GM23338 (cell line): ENCODE results near the gene NDUFA6. TPM values are rescaled to one million over a fixed set of nuclear protein-coding genes. Genes with fewer than 3 reads are reported as not detected.

Source experiments
- ATAC-seq: fragments of 200-7000 bp; cut with Tn5 transposase; 3 replicates; pipeline ENCODE4 v1.9.1; 2020
- DNase-seq: peaks from one replicate; pipeline ENCODE4 v3.0.0-alpha.2; 2015; ENCODE audit warnings: low spot score
- H2AFZ ChIP-seq: fragments of 200-600 bp; sonication (generic); 2 replicates; pipeline ENCODE4 v1.8.0; 2016; ENCODE audit warnings: antibody characterized with exemption, mild to moderate bottlenecking, moderate library complexity
- H3F3A ChIP-seq: fragments of 200-600 bp; sonication (generic); replicated peaks from 2 replicates; pipeline ENCODE4 v1.8.0; 2017; ENCODE audit warnings: antibody characterized with exemption, mixed run types, low read depth
- H3K27ac ChIP-seq: fragments of 200-600 bp; sonication (generic); 2 replicates; pipeline ENCODE4 v1.6.1; 2016; ENCODE audit warnings: low read depth
- H3K27me3 ChIP-seq: fragments of 200-600 bp; sonication (generic); 2 replicates; pipeline ENCODE4 v1.8.0; 2016; ENCODE audit warnings: mild to moderate bottlenecking, mixed run types, moderate library complexity; ENCODE audit not compliant: insufficient read depth
- H3K36me3 ChIP-seq: fragments of 200-600 bp; sonication (generic); 2 replicates; pipeline ENCODE4 v1.8.0; 2016; ENCODE audit warnings: mild to moderate bottlenecking; ENCODE audit not compliant: insufficient read depth
- H3K4me1 ChIP-seq: fragments of 200-600 bp; sonication (generic); 2 replicates; pipeline ENCODE4 v1.8.0; 2016; ENCODE audit warnings: mild to moderate bottlenecking, moderate library complexity; ENCODE audit not compliant: insufficient read depth
- H3K4me2 ChIP-seq: fragments of 200-600 bp; sonication (generic); 2 replicates; pipeline ENCODE4 v1.7.1; 2017; ENCODE audit warnings: mixed run types
- H3K4me3 ChIP-seq: fragments of 200-600 bp; sonication (generic); 2 replicates; pipeline ENCODE4 v1.6.1; 2016; ENCODE audit warnings: mixed run types
- H3K79me2 ChIP-seq: fragments of 200-600 bp; sonication (generic); replicated peaks from 2 replicates; pipeline ENCODE4 v1.8.0; 2017; ENCODE audit warnings: mild to moderate bottlenecking; ENCODE audit not compliant: insufficient read depth
- H3K9me2 ChIP-seq: fragments of 200-600 bp; sonication (generic); 2 replicates; pipeline ENCODE4 v1.8.0; 2017; ENCODE audit not compliant: insufficient read depth
- H4K20me1 ChIP-seq: fragments of 200-600 bp; sonication (generic); replicated peaks from 2 replicates; pipeline ENCODE4 v1.8.0; 2017; ENCODE audit warnings: mild to moderate bottlenecking; ENCODE audit not compliant: insufficient read depth
- H3K27ac Mint-ChIP-seq: 2 replicates; pipeline ENCODE4 v1.8.0; 2020; ENCODE audit warnings: inconsistent platforms, mild to moderate bottlenecking, moderate library complexity, mixed read lengths
- H3K27me3 Mint-ChIP-seq: 3 replicates; pipeline ENCODE4 v1.8.0; 2022; ENCODE audit warnings: low read depth, mild to moderate bottlenecking, moderate library complexity, mixed read lengths, inconsistent platforms; ENCODE audit not compliant: insufficient read depth, poor library complexity
- H3K36me3 Mint-ChIP-seq: 3 replicates; pipeline ENCODE4 v1.8.0; 2021; ENCODE audit warnings: low read depth, mild to moderate bottlenecking, inconsistent platforms, moderate library complexity, mixed read lengths
- H3K4me1 Mint-ChIP-seq: 3 replicates; pipeline ENCODE4 v1.8.0; 2020; ENCODE audit warnings: mild to moderate bottlenecking, inconsistent platforms, mixed read lengths
- H3K4me3 Mint-ChIP-seq: 3 replicates; pipeline ENCODE4 v1.8.0; 2021; ENCODE audit warnings: moderate library complexity, mild to moderate bottlenecking, inconsistent platforms, mixed read lengths
- H3K9me3 Mint-ChIP-seq: 3 replicates; pipeline ENCODE4 v1.8.0; 2020; ENCODE audit warnings: moderate library complexity, mild to moderate bottlenecking, inconsistent platforms, mixed read lengths
- EZH2 ChIP-seq: fragments of 200-600 bp; sonication (generic); IDR thresholded peaks from one replicate; pipeline ENCODE4 v1.8.0; 2017; ENCODE audit warnings: antibody characterized with exemption, mild to moderate bottlenecking, low read depth; ENCODE audit not compliant: unreplicated experiment
- JUNB ChIP-seq: IDR thresholded peaks from one replicate; pipeline ENCODE4 v1.6.1; 2016; ENCODE audit warnings: antibody characterized with exemption; ENCODE audit not compliant: unreplicated experiment
- POLR2AphosphoS5 ChIP-seq: IDR thresholded peaks from 2 replicates; pipeline ENCODE4 v1.6.1; 2016; ENCODE audit warnings: antibody characterized with exemption, low read depth
- STAT1 ChIP-seq: IDR thresholded peaks from one replicate; pipeline ENCODE4 v1.6.1; 2016; ENCODE audit warnings: antibody characterized with exemption; ENCODE audit not compliant: unreplicated experiment
- polyA plus RNA-seq: library from polyadenylated mRNA; unstranded; fragments of >200 nt; fragmentation: Nextera tagmentation; extraction: Ambion mirVana; gene quantifications from 2 replicates; pipeline ENCODE4 v1.2.1, GENCODE V29; 2016
- total RNA-seq: library from RNA; depleted of rRNA; stranded (reverse); fragments of >200 nt; shearing (Covaris generic); gene quantifications from 2 replicates; pipeline ENCODE4 v1.2.3, GENCODE V29; 2014
- TF ChIP-seq, protein P1 (sequence below), 2 experiments: fragments of 200-600 bp in 1 of 2; sonication (generic) in 1 of 2; conservative IDR thresholded peaks; 2 replicates each; pipeline versions ENCODE4 v1.5.1 to v1.6.1; 2016 to 2017; ENCODE audit warnings: antibody characterized with exemption in 2 of 2, low read depth in 2 of 2, mild to moderate bottlenecking in 2 of 2, moderate library complexity in 1 of 2
- TF ChIP-seq, protein P2 (sequence below): fragments of 250-450 bp; sonication (Bioruptor Pico); IDR thresholded peaks from 2 replicates; pipeline ENCODE4 v1.5.0; 2020; ENCODE audit warnings: mild to moderate bottlenecking, moderate library complexity
- TF ChIP-seq, protein P3 (sequence below): IDR thresholded peaks from 2 replicates; pipeline ENCODE4 v1.6.1; 2016; ENCODE audit warnings: antibody characterized with exemption

NDUFA6 gene
- total and polyA plus RNA-seq, 2 experiments from 2014 or later = 69.8 to 433 TPM

DNA sequence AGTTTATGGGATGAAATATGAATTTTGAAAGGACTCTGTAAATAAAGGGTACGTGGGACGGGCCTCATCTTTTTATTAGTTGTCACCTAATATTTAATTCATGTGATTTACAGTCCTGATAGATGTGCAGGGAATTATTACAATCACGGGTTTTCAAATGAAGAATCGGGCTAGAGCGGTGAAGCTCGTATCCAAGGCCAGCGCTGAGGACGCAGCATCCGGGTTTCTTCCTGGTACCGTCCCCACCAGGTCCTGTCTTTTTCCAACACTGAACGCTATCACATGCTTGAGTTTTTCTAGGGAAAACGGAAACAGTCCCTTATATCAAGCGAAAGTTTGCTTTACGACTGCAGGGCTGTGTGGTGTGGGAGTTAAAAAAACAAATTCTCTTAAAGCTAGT, 10.3 kb downstream of the NDUFA6 start:
- DNase-seq = peak; percentile 53
- Mint-ChIP-seq H3K27ac (no peak overlapping the region; the same call in 1 of the 2 replicates), H3K4me1 (peaks cover 16% of the 10 kb centered on the region), H3K4me3 (peak overlapping the region; percentile 97), H3K9me3 (no peaks in the 10 kb centered on the region), H3K36me3 (peaks cover 27% of the 10 kb centered on the region), H3K27me3 (peaks cover 14% of the 10 kb centered on the region)
- H3K79me2 ChIP-seq = 0 out of 2 replicates have a peak, but pooled peaks cover 10% of the 10 kb centered on the region
- H3F3A ChIP-seq = peaks cover 7% of the 10 kb centered on the region; the same call in 1 of the 2 replicates
- peak overlapping the region; percentile 68 for H3K4me3 ChIP-seq
- H3K4me2 ChIP-seq = peak overlapping the region; percentile 87
- no peaks in the 10 kb centered on the region; the same call in 1 of the 2 replicates for H3K4me1 ChIP-seq
- H2AFZ ChIP-seq = no peak overlapping the region
- ATAC-seq = peak; percentile 11; the same call in 2 of the 3 replicates
- no peak overlapping the region for H3K27ac ChIP-seq
- H3K9me2 ChIP-seq = no peaks in the 10 kb centered on the region
- H3K27me3 ChIP-seq = no peaks in the 10 kb centered on the region
- TF ChIP-seq JUNB = no peak
- TF ChIP-seq, protein P1, sequence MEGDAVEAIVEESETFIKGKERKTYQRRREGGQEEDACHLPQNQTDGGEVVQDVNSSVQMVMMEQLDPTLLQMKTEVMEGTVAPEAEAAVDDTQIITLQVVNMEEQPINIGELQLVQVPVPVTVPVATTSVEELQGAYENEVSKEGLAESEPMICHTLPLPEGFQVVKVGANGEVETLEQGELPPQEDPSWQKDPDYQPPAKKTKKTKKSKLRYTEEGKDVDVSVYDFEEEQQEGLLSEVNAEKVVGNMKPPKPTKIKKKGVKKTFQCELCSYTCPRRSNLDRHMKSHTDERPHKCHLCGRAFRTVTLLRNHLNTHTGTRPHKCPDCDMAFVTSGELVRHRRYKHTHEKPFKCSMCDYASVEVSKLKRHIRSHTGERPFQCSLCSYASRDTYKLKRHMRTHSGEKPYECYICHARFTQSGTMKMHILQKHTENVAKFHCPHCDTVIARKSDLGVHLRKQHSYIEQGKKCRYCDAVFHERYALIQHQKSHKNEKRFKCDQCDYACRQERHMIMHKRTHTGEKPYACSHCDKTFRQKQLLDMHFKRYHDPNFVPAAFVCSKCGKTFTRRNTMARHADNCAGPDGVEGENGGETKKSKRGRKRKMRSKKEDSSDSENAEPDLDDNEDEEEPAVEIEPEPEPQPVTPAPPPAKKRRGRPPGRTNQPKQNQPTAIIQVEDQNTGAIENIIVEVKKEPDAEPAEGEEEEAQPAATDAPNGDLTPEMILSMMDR (conservative IDR thresholded peaks at IDR 0.05; ENCODE audit: low read depth in 2 of 2) = no peak
- no peak for TF ChIP-seq POLR2AphosphoS5
- TF ChIP-seq, protein P2, sequence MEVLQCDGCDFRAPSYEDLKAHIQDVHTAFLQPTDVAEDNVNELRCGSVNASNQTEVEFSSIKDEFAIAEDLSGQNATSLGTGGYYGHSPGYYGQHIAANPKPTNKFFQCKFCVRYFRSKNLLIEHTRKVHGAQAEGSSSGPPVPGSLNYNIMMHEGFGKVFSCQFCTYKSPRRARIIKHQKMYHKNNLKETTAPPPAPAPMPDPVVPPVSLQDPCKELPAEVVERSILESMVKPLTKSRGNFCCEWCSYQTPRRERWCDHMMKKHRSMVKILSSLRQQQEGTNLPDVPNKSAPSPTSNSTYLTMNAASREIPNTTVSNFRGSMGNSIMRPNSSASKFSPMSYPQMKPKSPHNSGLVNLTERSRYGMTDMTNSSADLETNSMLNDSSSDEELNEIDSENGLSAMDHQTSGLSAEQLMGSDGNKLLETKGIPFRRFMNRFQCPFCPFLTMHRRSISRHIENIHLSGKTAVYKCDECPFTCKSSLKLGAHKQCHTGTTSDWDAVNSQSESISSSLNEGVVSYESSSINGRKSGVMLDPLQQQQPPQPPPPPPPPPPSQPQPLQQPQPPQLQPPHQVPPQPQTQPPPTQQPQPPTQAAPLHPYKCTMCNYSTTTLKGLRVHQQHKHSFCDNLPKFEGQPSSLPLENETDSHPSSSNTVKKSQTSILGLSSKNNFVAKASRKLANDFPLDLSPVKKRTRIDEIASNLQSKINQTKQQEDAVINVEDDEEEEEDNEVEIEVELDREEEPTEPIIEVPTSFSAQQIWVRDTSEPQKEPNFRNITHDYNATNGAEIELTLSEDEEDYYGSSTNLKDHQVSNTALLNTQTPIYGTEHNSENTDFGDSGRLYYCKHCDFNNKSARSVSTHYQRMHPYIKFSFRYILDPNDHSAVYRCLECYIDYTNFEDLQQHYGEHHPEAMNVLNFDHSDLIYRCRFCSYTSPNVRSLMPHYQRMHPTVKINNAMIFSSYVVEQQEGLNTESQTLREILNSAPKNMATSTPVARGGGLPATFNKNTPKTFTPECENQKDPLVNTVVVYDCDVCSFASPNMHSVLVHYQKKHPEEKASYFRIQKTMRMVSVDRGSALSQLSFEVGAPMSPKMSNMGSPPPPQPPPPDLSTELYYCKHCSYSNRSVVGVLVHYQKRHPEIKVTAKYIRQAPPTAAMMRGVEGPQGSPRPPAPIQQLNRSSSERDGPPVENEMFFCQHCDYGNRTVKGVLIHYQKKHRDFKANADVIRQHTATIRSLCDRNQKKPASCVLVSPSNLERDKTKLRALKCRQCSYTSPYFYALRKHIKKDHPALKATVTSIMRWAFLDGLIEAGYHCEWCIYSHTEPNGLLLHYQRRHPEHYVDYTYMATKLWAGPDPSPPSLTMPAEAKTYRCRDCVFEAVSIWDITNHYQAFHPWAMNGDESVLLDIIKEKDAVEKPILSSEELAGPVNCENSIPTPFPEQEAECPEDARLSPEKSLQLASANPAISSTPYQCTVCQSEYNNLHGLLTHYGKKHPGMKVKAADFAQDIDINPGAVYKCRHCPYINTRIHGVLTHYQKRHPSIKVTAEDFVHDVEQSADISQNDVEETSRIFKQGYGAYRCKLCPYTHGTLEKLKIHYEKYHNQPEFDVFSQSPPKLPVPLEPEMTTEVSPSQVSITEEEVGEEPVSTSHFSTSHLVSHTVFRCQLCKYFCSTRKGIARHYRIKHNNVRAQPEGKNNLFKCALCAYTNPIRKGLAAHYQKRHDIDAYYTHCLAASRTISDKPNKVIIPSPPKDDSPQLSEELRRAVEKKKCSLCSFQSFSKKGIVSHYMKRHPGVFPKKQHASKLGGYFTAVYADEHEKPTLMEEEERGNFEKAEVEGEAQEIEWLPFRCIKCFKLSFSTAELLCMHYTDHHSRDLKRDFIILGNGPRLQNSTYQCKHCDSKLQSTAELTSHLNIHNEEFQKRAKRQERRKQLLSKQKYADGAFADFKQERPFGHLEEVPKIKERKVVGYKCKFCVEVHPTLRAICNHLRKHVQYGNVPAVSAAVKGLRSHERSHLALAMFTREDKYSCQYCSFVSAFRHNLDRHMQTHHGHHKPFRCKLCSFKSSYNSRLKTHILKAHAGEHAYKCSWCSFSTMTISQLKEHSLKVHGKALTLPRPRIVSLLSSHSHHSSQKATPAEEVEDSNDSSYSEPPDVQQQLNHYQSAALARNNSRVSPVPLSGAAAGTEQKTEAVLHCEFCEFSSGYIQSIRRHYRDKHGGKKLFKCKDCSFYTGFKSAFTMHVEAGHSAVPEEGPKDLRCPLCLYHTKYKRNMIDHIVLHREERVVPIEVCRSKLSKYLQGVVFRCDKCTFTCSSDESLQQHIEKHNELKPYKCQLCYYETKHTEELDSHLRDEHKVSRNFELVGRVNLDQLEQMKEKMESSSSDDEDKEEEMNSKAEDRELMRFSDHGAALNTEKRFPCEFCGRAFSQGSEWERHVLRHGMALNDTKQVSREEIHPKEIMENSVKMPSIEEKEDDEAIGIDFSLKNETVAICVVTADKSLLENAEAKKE (CRISPR knock-in tag) = no peak
- TF ChIP-seq STAT1 = no peak
- TF ChIP-seq, protein P3, sequence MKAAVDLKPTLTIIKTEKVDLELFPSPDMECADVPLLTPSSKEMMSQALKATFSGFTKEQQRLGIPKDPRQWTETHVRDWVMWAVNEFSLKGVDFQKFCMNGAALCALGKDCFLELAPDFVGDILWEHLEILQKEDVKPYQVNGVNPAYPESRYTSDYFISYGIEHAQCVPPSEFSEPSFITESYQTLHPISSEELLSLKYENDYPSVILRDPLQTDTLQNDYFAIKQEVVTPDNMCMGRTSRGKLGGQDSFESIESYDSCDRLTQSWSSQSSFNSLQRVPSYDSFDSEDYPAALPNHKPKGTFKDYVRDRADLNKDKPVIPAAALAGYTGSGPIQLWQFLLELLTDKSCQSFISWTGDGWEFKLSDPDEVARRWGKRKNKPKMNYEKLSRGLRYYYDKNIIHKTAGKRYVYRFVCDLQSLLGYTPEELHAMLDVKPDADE = no peak
- TF ChIP-seq EZH2 = no peak
- peaks cover 6% of the 10 kb centered on the region; the same call in 1 of the 2 replicates for H3K36me3 ChIP-seq
- 0 out of 2 replicates have a peak, but pooled peaks cover 4% of the 10 kb centered on the region for H4K20me1 ChIP-seq
